Activated CD4-positive, alpha-beta T cell treated with anti-CD3 and anti-CD28 coated beads, Interleukin-2, amount 10 ng/mL, durations not matched to agents 24 days and 14 days (primary cell): ENCODE data around the gene CD244. TPM values are rescaled to one million over a fixed set of nuclear protein-coding genes. Genes with fewer than 3 reads are reported as not detected.
"Not testable (repeated sequence)": the region's sequence is repeated elsewhere in the genome, so short reads cannot be mapped to it uniquely, and the experiment has no call there.

ENCODE experiments used
- DNase-seq: peaks from one replicate; pipeline ENCODE4 v3.0.0; 2022
- H3K27ac Mint-ChIP-seq: one replicate; pipeline ENCODE4 v1.8.0; 2022; ENCODE audit warnings: mild to moderate bottlenecking, mixed read lengths
- H3K27me3 Mint-ChIP-seq: one replicate; pipeline ENCODE4 v1.8.0; 2022; ENCODE audit warnings: mixed read lengths
- H3K36me3 Mint-ChIP-seq: one replicate; pipeline ENCODE4 v1.8.0; 2022; ENCODE audit warnings: low read depth, mild to moderate bottlenecking, mixed read lengths
- H3K4me1 Mint-ChIP-seq: one replicate; pipeline ENCODE4 v1.8.0; 2021; ENCODE audit warnings: mixed read lengths
- H3K4me3 Mint-ChIP-seq: one replicate; pipeline ENCODE4 v1.8.0; 2022; ENCODE audit warnings: mild to moderate bottlenecking, moderate library complexity, mixed read lengths
- H3K9me3 Mint-ChIP-seq: one replicate; pipeline ENCODE4 v1.8.0; 2021; ENCODE audit warnings: mixed read lengths
- intact Hi-C: fragments of 100-400 bp; cut with micrococcal nuclease; formaldehyde crosslinking; loops from one replicate; pipeline ENCODE4 v1.15.1; 2023
- total RNA-seq: library from RNA; stranded (reverse); gene quantifications from 2 replicates; pipeline ENCODE4 v1.2.3, GENCODE V29; 2022

The CD244 gene
- total RNA-seq, 1 donor from 2014 or later = not detected

- Mint-ChIP-seq H3K4me3 (no peak overlapping the region), H3K4me1 (no peaks in the 10 kb centered on the region), H3K27me3 (peaks cover 11% of the 10 kb centered on the region), H3K36me3 (no peaks in the 10 kb centered on the region), H3K9me3 (no peaks in the 10 kb centered on the region), H3K27ac (no peak overlapping the region)
- peak; percentile 53 for DNase-seq
- intact Hi-C loops = loop anchor here (1.0 kb wide), 1 partner anchor 10 kb away; no protein-coding TSS in a partner anchor
Measured at GRCh38 chr1:160789051-160789701, 73.5 kb downstream of the CD244 start.

- H3K36me3 Mint-ChIP-seq, H3K9me3 Mint-ChIP-seq, intact Hi-C loops, H3K4me3 Mint-ChIP-seq, H3K27ac Mint-ChIP-seq, DNase-seq: not testable (repeated sequence)
- peaks cover 12% of the 10 kb centered on the region for H3K27me3 Mint-ChIP-seq
- peaks cover 13% of the 10 kb centered on the region for H3K4me1 Mint-ChIP-seq
Measured at GRCh38 chr1:160782988-160783765, 79.5 kb downstream of the CD244 start.

- Mint-ChIP-seq H3K9me3 (no peaks in the 10 kb centered on the region), H3K4me1 (peaks cover 17% of the 10 kb centered on the region), H3K27ac (peak overlapping the region; percentile 48), H3K27me3 (peaks cover 12% of the 10 kb centered on the region), H3K4me3 (peak overlapping the region; percentile 43), H3K36me3 (no peaks in the 10 kb centered on the region)
- intact Hi-C loops = no loop called here
- DNase-seq = peak; percentile 82
Measured at GRCh38 chr1:160781914-160782689, 80.6 kb downstream of the CD244 start.

GRCh38 chr1:160781186-160781766 lies 81.4 kb downstream of the CD244 start:
- Mint-ChIP-seq H3K27me3 (peaks cover 8% of the 10 kb centered on the region), H3K4me1 (peaks cover 18% of the 10 kb centered on the region), H3K27ac (peak overlapping the region; percentile 48), H3K4me3 (no peak overlapping the region), H3K36me3 (no peaks in the 10 kb centered on the region), H3K9me3 (no peaks in the 10 kb centered on the region)
- peak; percentile 53 for DNase-seq
- intact Hi-C loops = no loop called here

DNA sequence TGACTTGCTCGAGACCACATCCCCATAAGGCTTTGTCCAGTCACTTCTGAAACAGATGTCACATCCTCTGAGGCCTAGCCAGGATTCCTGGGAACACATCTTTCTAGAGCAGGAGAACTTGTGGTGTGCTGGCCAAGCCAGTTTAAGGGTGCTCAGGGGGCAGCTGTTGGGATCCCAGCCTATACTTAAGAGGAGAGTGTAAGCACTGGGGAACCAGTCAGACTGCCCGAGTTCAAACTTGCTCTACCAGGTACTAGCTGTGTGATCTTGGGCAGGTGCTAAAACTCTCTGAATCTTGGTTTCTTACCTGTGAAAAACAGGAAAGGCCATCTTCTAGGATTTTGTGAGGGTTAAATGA lies 82.3 kb downstream of the CD244 start:
- Mint-ChIP-seq H3K9me3 (no peaks in the 10 kb centered on the region), H3K4me3 (no peak overlapping the region), H3K36me3 (no peaks in the 10 kb centered on the region), H3K4me1 (peaks cover 22% of the 10 kb centered on the region), H3K27ac (no peak overlapping the region), H3K27me3 (peaks cover 7% of the 10 kb centered on the region)
- intact Hi-C loops = no loop called here
- peak; percentile 55 for DNase-seq

Other genes starting within 250 kb of the CD244 start
- 113 and 114 TPM in 2 replicates for gene SLAMF1, start 215.8 kb downstream of the CD244 start, total RNA-seq
- gene CD48, start 151.1 kb downstream of the CD244 start, total RNA-seq = 206 and 208 TPM in 2 replicates
- gene SLAMF7, start 123.6 kb downstream of the CD244 start, total RNA-seq = 18.4 and 20.7 TPM in 2 replicates
- gene LY9, start 66.7 kb downstream of the CD244 start, total RNA-seq = 0.30 and 0.85 TPM in 2 replicates
- gene ITLN1, start 22.3 kb upstream of the CD244 start, total RNA-seq = not detected in 2 replicates
- not detected in 2 replicates for gene ITLN2, start 91.9 kb upstream of the CD244 start, total RNA-seq
- 9.1 and 21.4 TPM in 2 replicates for gene F11R, start 158.3 kb upstream of the CD244 start, total RNA-seq
- gene TSTD1, start 176.1 kb upstream of the CD244 start, total RNA-seq = 41.7 and 49.7 TPM in 2 replicates
- 46.5 and 48.6 TPM in 2 replicates for gene USF1, start 183.1 kb upstream of the CD244 start, total RNA-seq
- 134 and 139 TPM in 2 replicates for gene ARHGAP30, start 207.0 kb upstream of the CD244 start, total RNA-seq
- gene NECTIN4, start 226.7 kb upstream of the CD244 start, total RNA-seq = 0.05 TPM in 1 of 2 replicates, not detected in the other
- gene KLHDC9, start 235.5 kb upstream of the CD244 start, total RNA-seq = not detected in 2 replicates